Keratinocyte (primary cell): Measurements from ENCODE around the gene CHST15. TPM values are rescaled to one million over a fixed set of nuclear protein-coding genes. Genes with fewer than 3 reads are reported as not detected.
A peak's percentile ranks its signal among the peaks of the same experiment; 100 is the strongest.

Experiments
- DNase-seq: peaks from one replicate; pipeline ENCODE4 v3.0.0-alpha.2; 2011; ENCODE audit warnings: low read depth, missing footprints, low spot score
- FAIRE-seq: peaks from 2 replicates; lab custom pipeline; 2011; peaks lifted over from hg19 to GRCh38; lab: Jason Lieb, UNC
- H2AFZ ChIP-seq: 2 replicates; pipeline ENCODE4 v1.6.0; 2012; ENCODE audit warnings: low read length, control low read depth, inconsistent platforms; ENCODE audit not compliant: control insufficient read depth
- H3K27ac ChIP-seq: 2 replicates; pipeline ENCODE4 v1.5.1; 2011; ENCODE audit warnings: low read length; ENCODE audit not compliant: control insufficient read depth, insufficient read depth
- H3K27me3 ChIP-seq: 3 replicates; pipeline ENCODE4 v1.6.0; 2011; ENCODE audit warnings: low read length; ENCODE audit not compliant: control insufficient read depth, insufficient read depth; ENCODE audit errors: extremely low read depth
- H3K36me3 ChIP-seq, 2 experiments: 2 replicates in 1 of 2; 3 replicates in 1 of 2; pipeline ENCODE4 v1.5.1; 2011; ENCODE audit warnings: low read length in 2 of 2, mild to moderate bottlenecking in 1 of 2; ENCODE audit not compliant: control insufficient read depth in 2 of 2, insufficient read depth in 2 of 2; ENCODE audit errors: extremely low read depth in 1 of 2
- H3K4me1 ChIP-seq: 3 replicates; pipeline ENCODE4 v1.5.1; 2011; ENCODE audit warnings: low read length; ENCODE audit not compliant: control insufficient read depth, insufficient read depth; ENCODE audit errors: extremely low read depth
- H3K4me2 ChIP-seq: 3 replicates; pipeline ENCODE4 v1.6.0; 2011; ENCODE audit warnings: low read depth, low read length; ENCODE audit not compliant: control insufficient read depth, insufficient read depth; ENCODE audit errors: extremely low read depth
- H3K4me3 ChIP-seq, 3 experiments: fragments of 200-600 bp in 1 of 3; sonication (generic) in 1 of 3; 2 replicates in 2 of 3; 3 replicates in 1 of 3; pipeline ENCODE4 v1.5.1; 2011 to 2016; ENCODE audit warnings: low read length in 3 of 3, mild to moderate bottlenecking in 3 of 3, control low read depth in 2 of 3, inconsistent platforms in 1 of 3, low read depth in 1 of 3, mixed read lengths in 1 of 3, mixed run types in 1 of 3, moderate library complexity in 1 of 3; ENCODE audit not compliant: control insufficient read depth in 2 of 3, insufficient read depth in 2 of 3; ENCODE audit errors: extremely low read depth in 1 of 3
- H3K79me2 ChIP-seq: 2 replicates; pipeline ENCODE4 v1.6.0; 2012; ENCODE audit warnings: low read length; ENCODE audit not compliant: control insufficient read depth, insufficient read depth
- H3K9ac ChIP-seq: 3 replicates; pipeline ENCODE4 v1.6.0; 2011; ENCODE audit warnings: low read length; ENCODE audit not compliant: control insufficient read depth, insufficient read depth; ENCODE audit errors: extremely low read depth
- H3K9me1 ChIP-seq: 3 replicates; pipeline ENCODE4 v1.6.0; 2011; ENCODE audit warnings: low read length; ENCODE audit not compliant: control insufficient read depth, insufficient read depth; ENCODE audit errors: extremely low read depth
- H3K9me3 ChIP-seq: 2 replicates; pipeline ENCODE4 v1.5.1; 2012; ENCODE audit warnings: low read depth, low read length; ENCODE audit not compliant: control insufficient read depth
- H4K20me1 ChIP-seq: 3 replicates; pipeline ENCODE4 v1.6.0; 2011; ENCODE audit warnings: low read length; ENCODE audit not compliant: control insufficient read depth, insufficient read depth; ENCODE audit errors: extremely low read depth
- CTCF ChIP-seq, 3 experiments: IDR thresholded peaks in 1 of 3; conservative IDR thresholded peaks in 1 of 3; optimal IDR thresholded peaks in 1 of 3; 2 replicates in 2 of 3; 3 replicates in 1 of 3; pipeline versions ENCODE3 to v1.5.1; 2011; ENCODE audit warnings: low read length in 3 of 3, mild to moderate bottlenecking in 3 of 3, moderate library complexity in 2 of 3, control low read depth in 1 of 3, inconsistent platforms in 1 of 3; ENCODE audit not compliant: insufficient read depth in 2 of 3; ENCODE audit errors: extremely low read depth in 1 of 3
- EZH2 ChIP-seq: IDR thresholded peaks from one replicate; pipeline ENCODE4 v1.6.1; 2012; ENCODE audit warnings: inconsistent platforms, mild to moderate bottlenecking, low read length, moderate library complexity
- dilution Hi-C: fragments of 300-500 bp; cut with MboI; formaldehyde crosslinking; loops from one replicate; pipeline ENCODE4 v1.7.0; 2020; ENCODE audit warnings: low sequenced_read_pairs; ENCODE audit not compliant: extremely low pct_ligation_motif_present
- polyA plus RNA-seq, 5 experiments: library from polyadenylated mRNA; depleted of rRNA in 3 of 5; stranded (reverse) in 3 of 5; stranded (forward) in 1 of 5; unstranded in 1 of 5; fragments of >200 nt; gene quantifications; 1 replicate in 1 of 5; 2 replicates in 3 of 5; 3 replicates in 1 of 5; pipeline versions ENCODE4 v1.2.1 to v1.2.3, GENCODE V29; 2011 to 2012; ENCODE audit warnings: missing spikeins in 2 of 5, low read depth in 1 of 5, low replicate concordance in 1 of 5

The CHST15 gene
- polyA plus RNA-seq, 1 donor (not counting 4 experiments of a cell fraction or from before 2014, with no cell fraction given), result 24.5 TPM

DNA sequence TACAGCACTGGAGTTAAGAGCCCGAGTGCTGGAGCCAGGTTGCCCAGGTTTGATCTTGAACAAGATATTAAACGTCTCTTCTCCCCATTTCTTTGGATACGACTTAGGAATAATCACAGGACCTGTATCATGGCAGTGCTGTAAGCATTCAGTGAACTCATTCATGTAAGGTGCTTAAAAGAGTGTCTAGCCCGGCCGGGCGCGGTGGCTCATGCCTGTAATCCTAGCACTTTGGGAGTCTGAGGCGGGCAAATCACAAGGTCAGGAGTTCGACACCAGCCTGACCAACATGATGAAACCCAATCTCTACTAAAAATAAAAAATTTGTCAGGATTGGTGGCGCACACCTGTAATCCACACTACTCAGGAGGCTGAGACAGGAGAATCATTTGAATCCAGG is 40.8 kb downstream of the CHST15 start:
- H4K20me1 ChIP-seq, result no peaks in the 10 kb centered on the region
- no peak overlapping the region for H3K4me3 ChIP-seq
- H3K27ac ChIP-seq, result no peak overlapping the region
- H3K36me3 ChIP-seq, result peaks cover 0 to 3% of the 10 kb centered on the region in 2 experiments
- H3K4me1 ChIP-seq, result peaks cover 32% of the 10 kb centered on the region
- peaks cover 54% of the 10 kb centered on the region for H3K79me2 ChIP-seq
- no peaks in the 10 kb centered on the region for H3K9me3 ChIP-seq
- peaks cover 2% of the 10 kb centered on the region for H3K9me1 ChIP-seq
- no peak for DNase-seq
- TF ChIP-seq CTCF (optimal IDR thresholded peaks at IDR 0.05 in 1 of 3, IDR thresholded peaks at IDR 0.05 in 1 of 3, conservative IDR thresholded peaks at IDR 0.05 in 1 of 3; ENCODE audit: extremely low read depth in 1 of 3, insufficient read depth in 2 of 3, low read length in 3 of 3) (no peak), EZH2 (no peak)
- no peak overlapping the region for H3K9ac ChIP-seq
- H3K27me3 ChIP-seq, result no peaks in the 10 kb centered on the region
- dilution Hi-C loops, result no loop called here
- no peak overlapping the region for H2AFZ ChIP-seq
- FAIRE-seq, result no peak
- no peak overlapping the region for H3K4me2 ChIP-seq

- Histone ChIP-seq H3K27me3 (no peaks in the 10 kb centered on the region), H3K9me1 (peaks cover 2% of the 10 kb centered on the region), H3K36me3 (peaks cover 5 to 10% of the 10 kb centered on the region in 2 experiments), H3K4me3 (no peak overlapping the region), H2AFZ (no peak overlapping the region), H3K9me3 (no peaks in the 10 kb centered on the region), H3K4me1 (peaks cover 32% of the 10 kb centered on the region), H3K27ac (peak overlapping the region; percentile 15), H3K4me2 (no peak overlapping the region), H3K9ac (no peak overlapping the region), H3K79me2 (peaks cover 55% of the 10 kb centered on the region), H4K20me1 (no peaks in the 10 kb centered on the region)
- FAIRE-seq (no peak), DNase-seq (no peak)
- TF ChIP-seq EZH2 (no peak), CTCF (optimal IDR thresholded peaks at IDR 0.05 in 1 of 3, IDR thresholded peaks at IDR 0.05 in 1 of 3, conservative IDR thresholded peaks at IDR 0.05 in 1 of 3; ENCODE audit: extremely low read depth in 1 of 3, insufficient read depth in 2 of 3, low read length in 3 of 3) (no peak)
- dilution Hi-C loops, result no loop called here
These were observed 43.1 kb downstream of the CHST15 start for GRCh38 chr10:124050021-124051015.
